ENCODE data around the gene ATXN7L3.

DNA sequence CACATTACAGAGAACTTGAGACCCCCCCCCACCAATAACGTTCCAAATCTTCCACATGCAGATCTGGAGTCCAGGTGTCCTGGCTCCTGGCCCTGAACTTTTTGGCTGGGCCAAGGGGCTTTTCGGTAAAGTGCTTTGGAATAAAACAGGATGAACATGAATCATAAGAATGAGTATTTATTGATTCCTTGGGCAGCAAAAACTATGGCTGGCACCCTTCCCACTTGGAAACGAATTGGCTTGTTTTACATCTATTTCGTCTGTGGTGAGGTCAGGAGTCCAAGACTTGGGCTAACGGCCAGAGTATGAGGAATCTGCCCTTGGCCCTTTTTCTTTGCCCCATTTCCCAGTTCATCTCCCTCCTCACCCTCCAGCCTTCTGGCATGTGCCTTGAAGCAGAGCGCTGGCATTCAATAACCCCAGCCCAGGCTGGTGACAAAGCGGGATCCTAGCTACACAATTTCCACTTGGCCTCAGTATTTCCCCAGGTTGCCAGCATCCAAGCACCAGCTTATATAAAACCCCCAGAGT, 23.9 kb upstream of the ATXN7L3 start:
- TF ChIP-seq, protein P1, sequence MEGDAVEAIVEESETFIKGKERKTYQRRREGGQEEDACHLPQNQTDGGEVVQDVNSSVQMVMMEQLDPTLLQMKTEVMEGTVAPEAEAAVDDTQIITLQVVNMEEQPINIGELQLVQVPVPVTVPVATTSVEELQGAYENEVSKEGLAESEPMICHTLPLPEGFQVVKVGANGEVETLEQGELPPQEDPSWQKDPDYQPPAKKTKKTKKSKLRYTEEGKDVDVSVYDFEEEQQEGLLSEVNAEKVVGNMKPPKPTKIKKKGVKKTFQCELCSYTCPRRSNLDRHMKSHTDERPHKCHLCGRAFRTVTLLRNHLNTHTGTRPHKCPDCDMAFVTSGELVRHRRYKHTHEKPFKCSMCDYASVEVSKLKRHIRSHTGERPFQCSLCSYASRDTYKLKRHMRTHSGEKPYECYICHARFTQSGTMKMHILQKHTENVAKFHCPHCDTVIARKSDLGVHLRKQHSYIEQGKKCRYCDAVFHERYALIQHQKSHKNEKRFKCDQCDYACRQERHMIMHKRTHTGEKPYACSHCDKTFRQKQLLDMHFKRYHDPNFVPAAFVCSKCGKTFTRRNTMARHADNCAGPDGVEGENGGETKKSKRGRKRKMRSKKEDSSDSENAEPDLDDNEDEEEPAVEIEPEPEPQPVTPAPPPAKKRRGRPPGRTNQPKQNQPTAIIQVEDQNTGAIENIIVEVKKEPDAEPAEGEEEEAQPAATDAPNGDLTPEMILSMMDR (conservative IDR thresholded peaks at IDR 0.05 in 1 of 2, IDR thresholded peaks at IDR 0.05 in 1 of 2; ENCODE audit: extremely low read depth in 1 of 2, insufficient read depth in 1 of 2, low read depth in 1 of 2, low read length in 2 of 2), result no peak
- TF ChIP-seq EZH2 (IDR thresholded peaks at IDR 0.05; ENCODE audit: borderline replicate concordance, low read length), result no peak
